GM21786 (cell line): ENCODE data around the gene GRK1.

Source experiments
- ATAC-seq: cut with Tn5 transposase; IDR thresholded peaks from one replicate; pipeline ENCODE4 v1.9.1; 2021; ENCODE audit not compliant: unreplicated experiment

The GRK1 gene

DNA sequence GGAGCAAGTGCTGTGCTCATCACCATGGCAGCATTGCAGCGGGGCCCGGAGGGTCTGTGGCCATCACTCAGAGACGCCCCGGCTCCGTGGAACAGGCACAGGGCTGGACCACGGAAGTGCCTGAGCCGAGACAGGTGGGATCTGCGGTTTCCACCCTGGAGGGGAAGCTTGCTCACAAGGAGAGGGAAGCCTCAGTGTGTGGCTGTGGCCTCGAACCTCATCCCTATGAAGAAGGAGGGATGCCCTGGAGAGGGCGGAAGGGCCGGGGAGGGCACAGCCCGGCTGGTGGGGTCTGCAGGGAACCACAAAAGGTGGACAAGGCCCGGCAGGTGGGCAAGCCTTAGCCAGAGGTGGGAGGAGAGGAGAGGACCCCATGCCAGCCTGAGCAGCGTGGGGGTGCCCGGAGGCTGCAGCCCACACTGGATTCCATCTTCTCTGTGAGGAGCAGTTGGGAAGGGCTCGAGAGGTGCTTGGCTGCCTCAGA, 61.6 kb downstream of the GRK1 start:
- no peak for ATAC-seq

DNA sequence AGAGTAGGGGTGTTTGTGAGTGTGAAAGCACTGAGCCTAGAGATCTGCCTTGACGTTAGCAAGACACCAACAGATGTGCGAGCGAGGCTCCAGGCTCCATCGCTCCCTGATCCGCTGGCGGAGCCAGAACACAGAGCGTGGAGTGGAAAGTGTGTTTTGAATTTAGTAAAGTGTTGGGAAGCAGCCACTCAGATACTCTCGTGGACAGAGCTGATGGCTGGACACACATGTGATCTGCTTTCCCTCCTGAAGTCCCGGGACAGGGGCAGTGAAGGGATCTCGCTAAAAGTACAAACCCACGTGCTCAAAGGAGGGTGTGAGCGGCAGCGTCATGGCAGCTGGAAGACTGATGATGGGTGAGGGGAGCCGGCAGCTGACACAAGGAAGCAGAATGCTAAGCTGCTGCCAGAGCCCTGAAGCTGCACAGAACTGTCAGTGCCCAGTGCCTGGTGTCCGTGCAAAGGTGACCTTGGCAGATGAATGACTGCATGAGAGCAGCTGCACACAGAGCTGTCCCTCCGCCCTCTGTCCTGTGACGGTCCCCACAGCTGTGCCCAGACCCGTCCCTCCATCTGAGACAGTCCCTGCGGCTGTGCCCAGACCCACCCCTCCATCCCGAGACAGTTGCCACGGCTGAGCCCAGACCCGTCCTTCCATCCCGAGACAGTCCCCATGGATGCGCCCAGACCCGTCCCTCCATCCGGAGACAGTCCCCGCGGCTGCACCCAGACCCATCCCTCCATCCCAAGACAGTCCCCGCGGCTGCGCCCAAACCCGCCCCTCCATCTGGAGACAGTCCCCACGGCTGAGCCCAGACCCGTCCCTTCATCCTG, 62.4 kb downstream of the GRK1 start:
- no peak for ATAC-seq

DNA sequence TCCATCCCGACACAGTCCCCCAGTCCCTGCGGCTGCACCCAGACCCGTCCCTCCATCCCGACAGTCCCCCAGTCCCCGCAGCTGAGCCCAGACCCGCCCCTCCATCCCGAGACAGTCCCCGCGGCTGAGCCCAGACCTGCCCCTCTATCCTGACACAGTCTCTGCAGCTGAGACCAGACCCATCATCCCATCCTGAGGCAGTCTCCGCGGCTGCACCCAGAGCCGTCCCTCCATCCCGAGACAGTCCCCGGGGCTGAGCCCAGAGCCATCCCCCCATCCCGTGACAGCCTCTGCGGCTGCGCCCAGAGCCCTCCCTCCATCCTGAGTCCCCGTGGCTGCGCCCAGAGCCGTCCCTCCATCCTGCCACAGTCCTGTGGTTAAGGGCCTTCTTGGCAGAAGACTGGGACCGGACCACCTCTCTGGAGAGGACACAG, 63.3 kb downstream of the GRK1 start:
- ATAC-seq: no peak

DNA sequence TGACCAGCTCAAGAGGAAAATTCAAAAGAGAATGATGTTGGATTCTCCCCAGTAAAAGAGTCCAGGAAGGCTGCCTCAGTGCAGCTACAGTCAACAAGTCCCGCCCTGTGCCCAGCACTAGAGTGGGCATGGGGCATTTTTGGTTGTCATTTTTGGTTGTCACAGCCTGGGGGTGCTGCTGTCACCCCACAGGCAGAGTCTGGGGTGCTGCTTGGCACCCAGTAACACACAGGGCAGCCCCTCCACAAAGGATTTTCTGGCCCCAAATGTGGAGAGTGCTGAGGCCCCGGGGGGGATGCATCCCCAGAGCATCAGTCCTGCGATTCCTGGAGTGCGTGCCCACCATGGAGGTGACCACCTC, 63.8 kb downstream of the GRK1 start:
- ATAC-seq: no peak

DNA sequence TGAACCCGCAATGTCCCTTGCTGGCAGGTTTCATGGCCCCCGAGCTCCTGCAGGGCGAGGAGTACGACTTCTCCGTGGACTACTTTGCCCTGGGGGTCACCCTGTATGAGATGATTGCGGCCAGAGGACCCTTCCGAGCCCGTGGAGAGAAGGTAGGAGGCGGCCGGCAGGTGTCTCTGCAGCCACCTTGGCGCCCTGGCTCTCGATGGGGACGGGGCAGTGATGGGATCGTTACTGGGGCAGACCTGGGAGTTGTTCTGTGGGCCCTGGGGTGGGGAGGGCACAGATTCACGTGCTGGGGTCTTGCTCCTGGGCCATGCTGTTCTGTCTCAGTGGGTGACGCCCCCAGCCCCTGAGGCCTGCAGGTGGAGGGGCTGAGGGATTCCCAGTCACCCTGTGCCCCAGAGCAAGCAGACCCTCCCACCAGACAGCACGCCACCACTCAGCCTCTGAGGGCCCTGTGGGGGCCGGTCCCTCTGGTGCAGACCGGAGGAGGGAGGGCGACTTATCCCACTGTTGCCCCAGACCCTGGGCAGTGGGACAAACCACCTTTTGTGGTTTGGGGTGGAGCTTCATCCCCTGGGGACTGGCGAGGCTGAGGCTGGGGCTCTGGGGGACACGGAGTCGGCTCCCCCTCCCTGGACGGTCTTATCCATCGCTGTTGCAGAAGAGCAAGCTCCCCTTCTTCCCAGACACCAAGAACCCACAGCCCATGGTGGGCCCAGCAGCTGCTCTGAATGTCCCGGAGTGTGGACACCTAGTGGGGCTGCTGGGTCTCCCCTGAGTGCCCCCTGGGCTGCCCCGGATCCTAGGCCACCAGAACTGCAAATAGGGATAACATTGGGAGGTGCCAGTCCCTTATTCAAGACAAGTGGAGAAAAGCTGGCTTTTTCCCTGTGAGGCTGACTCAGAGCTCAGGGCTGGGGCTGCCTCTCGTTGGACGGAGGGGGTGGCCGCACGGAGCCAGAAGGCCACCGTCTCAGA, 64.5 kb downstream of the GRK1 start:
- ATAC-seq: no peak

DNA sequence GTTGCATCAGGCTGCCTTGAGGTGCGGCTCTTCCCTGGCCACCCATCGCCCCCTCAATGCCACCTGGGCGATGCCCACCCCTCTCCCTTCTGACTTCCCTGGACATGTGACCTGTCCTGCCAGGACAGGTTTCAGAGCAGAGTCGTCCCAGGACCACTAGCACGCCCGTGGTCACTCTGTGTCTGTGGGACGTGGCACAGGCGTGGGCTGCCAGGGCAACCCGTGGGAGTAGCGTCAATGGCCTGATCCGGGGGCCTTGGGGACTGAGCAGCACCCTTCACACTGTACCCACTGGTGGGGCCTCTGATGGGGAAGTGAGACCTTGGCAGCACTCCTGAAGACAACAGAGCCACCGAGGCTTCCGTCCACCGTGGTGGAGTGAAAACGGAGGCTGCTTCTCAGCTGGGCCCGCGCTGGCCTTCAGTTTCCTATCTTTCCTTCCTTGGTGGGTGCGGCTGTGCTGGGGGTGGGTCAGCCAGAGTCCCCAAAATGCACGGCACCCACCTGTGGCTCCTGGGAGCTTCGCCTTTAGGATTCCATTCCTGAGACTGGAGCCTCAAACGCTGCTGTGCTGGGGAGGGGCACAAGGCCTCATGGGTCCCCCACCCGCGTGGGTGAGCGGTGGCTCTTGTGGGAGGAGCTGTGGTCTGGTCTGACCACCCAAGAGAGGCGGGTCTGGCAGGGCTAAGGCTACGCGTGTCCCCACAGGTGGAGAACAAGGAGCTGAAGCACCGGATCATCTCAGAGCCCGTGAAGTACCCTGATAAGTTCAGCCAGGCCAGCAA, 65.3 kb downstream of the GRK1 start:
- ATAC-seq: no peak

DNA sequence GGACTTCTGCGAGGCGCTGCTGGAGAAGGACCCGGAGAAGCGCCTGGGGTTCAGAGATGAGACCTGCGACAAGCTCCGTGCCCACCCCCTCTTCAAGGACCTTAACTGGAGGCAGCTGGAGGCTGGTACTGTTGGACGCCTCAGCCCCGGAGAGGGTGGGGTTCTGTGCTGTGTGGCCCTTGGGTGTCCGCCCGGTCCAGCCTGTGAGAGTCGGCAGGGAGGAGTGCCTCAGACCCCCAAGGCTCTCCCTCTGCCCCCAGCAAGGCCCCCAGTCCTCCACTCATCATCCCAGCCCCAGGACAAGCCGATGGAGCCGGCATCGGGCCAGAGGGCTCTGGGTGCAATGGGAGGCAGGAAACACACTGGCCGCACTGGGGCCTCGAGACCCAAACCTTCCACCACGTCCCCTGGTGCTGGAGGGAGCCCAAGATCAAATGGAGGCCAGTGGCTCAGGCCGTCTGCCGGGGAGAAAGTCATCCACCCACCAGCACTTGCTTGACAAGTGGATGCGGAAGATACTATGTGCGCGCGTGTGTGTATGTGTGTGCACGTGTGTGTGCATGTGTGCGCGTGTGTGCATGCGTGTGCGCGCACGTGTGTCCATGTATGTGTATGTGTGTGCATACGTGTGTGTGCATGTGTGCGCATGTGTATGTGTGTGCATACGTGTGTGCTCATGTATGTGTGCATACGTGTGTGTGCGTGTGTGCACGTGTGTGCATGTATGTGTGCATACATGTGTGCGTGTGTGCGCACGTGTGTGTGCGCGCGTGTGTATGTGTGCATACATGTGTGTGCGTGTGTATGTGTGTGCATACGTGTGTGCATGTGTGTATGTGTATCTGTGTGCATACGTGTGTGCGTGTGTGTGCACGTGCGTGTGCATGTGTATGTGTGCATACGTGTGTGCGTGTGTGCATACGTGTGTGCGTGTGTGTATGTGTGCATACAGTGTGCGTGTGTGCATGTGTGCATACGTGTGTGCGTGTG, 66.2 kb downstream of the GRK1 start:
- ATAC-seq: no peak

DNA sequence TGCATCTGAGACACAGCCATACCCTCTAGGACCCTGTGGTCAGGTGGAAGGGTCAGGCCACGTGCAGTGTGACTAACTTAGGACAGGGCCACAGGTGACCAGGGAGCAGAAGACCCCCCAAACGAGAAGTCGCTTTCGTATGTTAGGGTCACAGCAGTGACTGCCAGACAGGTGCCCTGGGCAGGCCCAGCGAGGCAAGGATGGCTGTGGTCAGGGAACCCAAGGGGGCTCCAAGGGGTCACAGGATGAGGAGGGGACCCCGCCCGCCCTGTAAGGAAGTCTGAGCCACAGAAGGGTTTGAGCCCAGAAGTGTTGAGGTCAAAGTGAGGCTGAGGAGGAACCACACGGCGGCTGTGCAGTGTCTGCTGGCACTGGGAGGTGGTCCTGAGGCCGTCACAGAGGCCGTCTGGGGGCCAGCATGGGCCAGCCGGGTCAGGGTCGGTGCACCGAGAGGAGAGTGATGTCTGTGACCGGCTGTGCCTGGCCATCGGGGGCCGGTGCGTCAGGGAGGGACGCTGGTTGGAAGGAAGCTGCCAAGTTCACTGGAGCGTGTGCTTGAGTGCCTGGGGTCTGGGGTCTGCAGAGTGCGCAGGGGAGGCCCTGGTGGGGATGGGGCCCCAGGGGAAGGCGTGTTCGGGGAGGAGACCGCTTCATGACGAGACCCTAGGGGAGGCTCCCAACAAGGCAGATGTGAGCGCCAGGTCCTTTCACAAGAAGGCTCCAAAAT, 67.2 kb downstream of the GRK1 start:
- ATAC-seq: no peak

DNA sequence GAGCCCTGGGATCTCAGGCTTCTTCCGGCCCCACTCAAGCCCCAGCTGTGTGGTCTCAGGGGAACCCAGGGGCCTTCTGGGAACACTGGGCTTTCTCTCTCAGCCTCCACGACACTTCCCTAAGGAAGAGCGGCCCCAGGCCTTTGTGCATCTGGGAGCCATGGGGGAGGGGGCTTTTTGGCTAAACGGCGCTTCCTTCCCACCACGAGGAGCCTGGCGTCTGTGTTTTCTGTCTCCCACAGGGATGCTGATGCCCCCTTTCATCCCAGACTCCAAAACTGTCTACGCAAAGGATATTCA, 67.8 kb downstream of the GRK1 start:
- ATAC-seq: no peak

DNA sequence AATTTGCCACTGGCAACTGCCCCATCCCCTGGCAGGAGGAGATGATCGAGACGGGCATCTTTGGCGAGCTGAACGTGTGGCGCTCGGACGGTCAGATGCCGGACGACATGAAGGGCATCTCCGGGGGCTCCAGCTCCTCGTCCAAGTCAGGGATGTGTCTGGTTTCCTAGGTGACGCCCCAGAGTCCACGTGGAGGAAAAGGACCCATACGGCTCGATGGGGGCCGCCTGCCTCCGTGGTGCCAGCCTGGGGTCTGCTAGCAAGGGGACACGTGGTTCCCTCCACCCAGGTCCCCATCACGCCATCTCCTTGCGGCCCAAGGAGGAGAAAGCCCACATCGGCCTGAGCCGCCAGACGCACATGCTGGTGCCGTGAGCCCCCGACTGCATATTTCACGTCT, 68.2 kb downstream of the GRK1 start:
- no peak for ATAC-seq

DNA sequence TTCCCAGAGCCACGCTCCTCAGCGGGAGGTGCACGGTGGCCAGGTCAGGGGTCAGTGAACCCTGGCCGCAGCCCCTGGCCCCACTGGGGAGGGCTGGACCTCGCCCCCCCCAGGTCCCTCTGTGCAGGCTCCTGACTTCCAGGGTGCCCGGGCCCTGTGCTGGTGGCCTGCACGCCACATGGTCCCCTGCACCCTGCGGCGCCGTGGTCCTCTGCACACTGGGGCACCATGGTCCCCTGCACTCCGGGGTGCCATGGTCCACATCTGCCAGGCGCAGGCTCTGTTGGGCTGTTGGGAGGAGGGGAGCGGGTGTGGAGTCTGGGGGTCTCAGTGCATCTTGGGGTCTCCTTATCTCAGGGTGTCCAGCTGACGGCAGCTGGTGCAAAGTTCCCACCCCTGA, 68.7 kb downstream of the GRK1 start:
- ATAC-seq: no peak

DNA sequence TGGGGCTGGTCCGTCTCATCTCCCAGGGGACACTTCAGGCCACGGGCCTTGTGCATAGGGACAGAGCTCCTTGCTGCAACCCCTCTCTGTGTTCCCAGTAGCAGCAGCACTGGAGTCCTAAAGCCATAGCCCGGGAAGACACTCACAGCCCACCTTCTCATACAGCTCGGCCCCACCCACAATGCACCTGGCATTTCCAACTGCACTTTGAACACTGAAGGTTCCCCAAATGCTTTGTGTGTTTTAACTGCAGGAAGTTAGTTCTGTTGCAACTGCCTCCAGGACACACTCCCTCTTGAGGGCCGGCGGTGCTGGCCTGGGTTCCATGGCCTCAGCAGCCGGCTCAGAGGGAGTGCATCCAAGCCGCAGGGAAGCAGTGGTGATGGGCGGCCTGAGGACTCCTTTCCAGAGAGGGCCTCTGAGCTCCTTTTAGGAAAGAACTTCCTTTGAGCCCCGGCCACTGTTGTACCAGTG, 69.3 kb downstream of the GRK1 start:
- no peak for ATAC-seq

DNA sequence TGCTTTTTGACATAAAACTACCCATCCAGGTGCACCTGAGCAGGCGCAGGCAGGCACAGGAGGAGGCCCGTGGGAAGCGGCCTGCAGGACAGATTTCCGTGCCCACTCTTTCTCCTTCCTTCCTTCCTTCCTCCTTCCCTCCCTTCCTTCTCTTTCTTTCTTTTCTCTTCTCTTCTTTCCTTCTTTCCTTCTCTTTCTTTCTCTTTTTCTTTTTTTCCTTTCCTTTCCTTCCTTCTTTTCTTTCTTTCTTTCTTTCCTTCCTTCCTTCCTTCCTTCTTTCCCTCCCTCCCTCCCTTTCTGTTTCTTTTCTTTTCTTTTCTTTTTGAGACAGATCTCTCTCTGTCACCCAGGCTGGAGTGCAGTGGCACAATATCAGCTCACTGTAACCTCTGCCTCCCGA, 70.8 kb downstream of the GRK1 start:
- no peak for ATAC-seq

DNA sequence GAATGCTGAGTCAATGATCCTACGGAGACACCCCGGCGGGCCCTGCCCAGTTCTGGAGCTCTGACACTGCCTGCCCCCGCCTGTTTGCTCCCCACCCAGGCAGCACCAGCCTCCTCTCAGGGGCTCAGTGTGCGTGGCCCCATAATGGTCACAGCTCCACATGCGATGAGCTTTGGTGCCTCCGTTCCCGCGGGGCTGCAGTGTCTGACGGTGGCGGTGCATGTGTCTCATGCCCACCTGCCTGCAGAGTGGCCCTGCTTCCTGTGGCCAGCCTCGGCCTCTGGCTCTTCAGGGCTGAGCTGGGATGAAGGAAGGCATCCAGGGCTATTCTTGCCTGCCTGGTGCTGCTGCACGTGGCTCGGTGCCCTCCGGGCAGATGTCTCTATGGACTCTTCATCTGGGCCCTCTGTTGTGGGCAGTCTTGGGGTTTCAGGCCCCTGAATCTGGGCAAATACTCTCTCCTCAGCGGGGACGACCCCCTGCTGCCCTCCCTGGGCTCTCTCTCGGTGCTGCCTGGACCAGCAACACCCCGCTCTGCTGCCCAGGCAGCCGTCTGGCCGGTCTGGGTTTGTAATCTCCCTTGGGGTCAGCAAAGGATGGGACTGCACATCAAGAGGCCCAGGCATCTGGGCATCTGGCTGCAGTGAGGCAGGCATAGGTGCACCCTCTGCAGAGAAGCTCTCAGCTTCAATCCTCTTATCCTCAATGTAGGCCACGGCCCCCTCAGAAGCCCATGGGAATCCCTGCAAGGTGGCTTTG, 72.7 kb downstream of the GRK1 start:
- no peak for ATAC-seq

DNA sequence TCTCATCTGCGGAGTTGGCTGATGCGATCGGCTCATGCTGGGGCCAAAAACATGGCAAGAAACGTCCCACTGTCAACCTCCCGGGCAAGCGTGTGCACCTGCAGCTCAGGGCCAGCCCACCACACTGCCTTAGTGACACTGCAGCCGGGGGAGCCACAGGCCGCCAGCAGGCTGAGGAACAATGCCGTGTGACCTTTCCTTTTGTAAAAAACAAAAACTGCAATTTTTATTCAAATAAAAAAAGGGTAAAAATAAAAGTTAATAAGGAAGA, 73.2 kb downstream of the GRK1 start:
- no peak for ATAC-seq

DNA sequence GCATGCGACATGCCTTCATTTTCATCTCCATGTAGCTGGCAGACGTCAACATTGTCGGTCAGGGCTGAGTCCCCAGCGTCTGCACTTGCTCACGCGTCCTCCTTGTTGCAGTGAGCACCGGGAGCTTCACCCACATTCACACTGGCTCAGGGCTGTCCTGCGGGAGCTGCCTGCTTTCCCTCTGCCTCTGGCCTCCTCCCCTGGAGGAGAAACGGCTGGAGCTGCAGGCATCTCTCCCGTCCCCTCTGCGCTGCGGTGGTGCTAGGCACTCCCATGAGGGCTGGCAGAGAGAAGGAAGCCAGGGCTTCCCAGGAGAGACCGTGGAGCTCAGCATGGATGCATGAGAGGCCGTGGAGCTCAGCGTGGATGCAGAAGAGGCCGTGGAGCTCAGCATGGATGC, 73.6 kb downstream of the GRK1 start:
- ATAC-seq: no peak

DNA sequence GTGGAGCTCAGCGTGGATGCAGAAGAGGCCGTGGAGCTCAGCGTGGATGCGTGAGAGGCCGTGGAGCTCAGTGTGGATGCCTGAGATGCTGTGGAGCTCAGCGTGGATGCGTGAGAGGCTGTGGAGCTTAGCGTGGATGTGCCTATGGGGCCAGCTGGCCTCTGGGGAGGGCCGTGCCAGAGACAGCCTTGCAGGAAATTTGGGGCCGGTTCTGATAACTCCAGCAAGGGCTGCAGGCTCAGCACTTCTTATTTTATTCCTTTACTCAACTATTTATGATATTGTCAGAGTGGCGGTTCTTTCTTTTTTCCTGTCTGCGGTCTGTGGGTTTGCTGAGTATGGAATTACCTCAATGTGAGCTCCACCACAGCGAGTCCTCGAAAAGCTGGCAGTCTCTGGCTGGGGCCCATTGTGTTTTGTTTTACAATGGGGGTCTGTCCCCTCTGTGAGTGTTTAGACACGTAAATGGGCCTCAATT, 74.2 kb downstream of the GRK1 start:
- no peak for ATAC-seq

DNA sequence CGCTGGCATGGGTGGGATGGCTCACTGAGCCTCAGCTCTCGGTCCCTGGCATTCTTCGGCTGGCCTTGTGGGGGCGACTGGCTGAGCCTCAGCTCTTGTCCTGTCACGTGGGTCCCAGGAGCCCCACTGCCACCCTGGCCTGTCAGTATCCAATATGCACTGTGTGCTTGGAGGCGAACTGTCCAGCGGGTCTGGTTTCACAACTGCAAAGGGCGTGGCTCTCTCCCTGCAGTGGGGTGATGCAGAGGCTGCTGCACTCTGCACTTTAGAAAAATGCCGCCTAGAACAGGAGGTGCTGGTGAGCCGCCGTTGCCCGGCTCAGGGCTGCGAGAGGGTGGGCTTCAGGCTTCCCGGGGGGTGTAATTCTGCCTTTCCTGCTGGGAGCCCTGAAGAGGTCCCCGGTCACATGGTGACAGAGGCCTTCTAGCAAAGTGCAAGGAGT, 75.0 kb downstream of the GRK1 start:
- ATAC-seq: no peak
